Prostate gland (tissue), 2 donors: ENCODE data around the gene FBXL5. TPM values are rescaled to one million over a fixed set of nuclear protein-coding genes. Genes with fewer than 3 reads are reported as not detected.

Experiments used
- DNase-seq: peaks from one replicate; pipeline ENCODE4 v3.0.0-alpha.2; 2019; ENCODE audit warnings: low spot score
- H3K27ac ChIP-seq, 2 donors: fragments of 200-600 bp; sonication (generic); 2 replicates each; pipeline ENCODE4 v1.5.1; 2017 to 2019
- H3K27me3 ChIP-seq: fragments of 200-600 bp; sonication (generic); replicated peaks from 2 replicates; pipeline ENCODE4 v1.5.1; 2019; ENCODE audit not compliant: insufficient read depth
- H3K36me3 ChIP-seq, 2 donors: fragments of 200-600 bp; sonication (generic); 1 replicate in 1 of 2; 2 replicates in 1 of 2; pipeline versions ENCODE4 v1.5.1 to v1.8.1; 2017 to 2019
- H3K4me1 ChIP-seq: fragments of 200-600 bp; sonication (generic); replicated peaks from 2 replicates; pipeline ENCODE4 v1.5.1; 2019
- H3K4me3 ChIP-seq, 2 donors: fragments of 200-600 bp; sonication (generic); 2 replicates each; pipeline ENCODE4 v1.5.1; 2017 to 2019
- H3K9me3 ChIP-seq: fragments of 200-600 bp; sonication (generic); 2 replicates; pipeline ENCODE4 v1.5.1; 2017
- CTCF ChIP-seq, 4 experiments: fragments of 200-600 bp in 2 of 4; fragments of 450-650 bp in 2 of 4; sonication (generic) in 2 of 4; IDR thresholded peaks; 1 replicate in 3 of 4; 2 replicates in 1 of 4; pipeline ENCODE4 v1.5.1; 2016 to 2019; ENCODE audit warnings: antibody characterized with exemption in 4 of 4, mild to moderate bottlenecking in 2 of 4, moderate library complexity in 2 of 4
- POLR2A ChIP-seq: fragments of 450-650 bp; IDR thresholded peaks from one replicate; pipeline ENCODE4 v1.6.1; 2016; ENCODE audit warnings: antibody characterized with exemption, mild to moderate bottlenecking
- POLR2AphosphoS5 ChIP-seq: sonication (generic); formaldehyde crosslinking; IDR thresholded peaks from one replicate; pipeline ENCODE4 v1.6.1; 2017; ENCODE audit warnings: antibody characterized with exemption
- WGBS: methylation state at CpG from one replicate; pipeline ENCODE4 v1.1.5; 2018; 5-methylcytosine and 5-hydroxymethylcytosine counted together
- intact Hi-C: fragments of 100-400 bp; cut with DNase I; formaldehyde crosslinking; loops from one replicate; pipeline ENCODE4 v1.14.2; 2022
- total RNA-seq, 2 donors: library from RNA; depleted of rRNA; stranded (reverse); fragments of >200 nt; gene quantifications; one replicate each; pipeline ENCODE4 v1.1.0, GENCODE V29; 2016

FBXL5 gene
- total RNA-seq, 2 donors from 2014 or later, result 86.0 to 123 TPM

GRCh38 chr4:15653420-15653819 is 1.7 kb downstream of the FBXL5 start:
- no peaks in the 10 kb centered on the region for H3K36me3 ChIP-seq
- peak overlapping the region; percentile 72 to 79 for H3K4me3 ChIP-seq
- WGBS, result 28% methylated on average over 4 of the region's 4 CpGs
- peaks cover 4% of the 10 kb centered on the region for H3K4me1 ChIP-seq
- no peaks in the 10 kb centered on the region for H3K9me3 ChIP-seq
- H3K27ac ChIP-seq, result peak overlapping the region; percentile 99
- TF ChIP-seq POLR2A, result no peak
- TF ChIP-seq CTCF (IDR thresholded peaks at IDR 0.05), result no peak
- no peak for TF ChIP-seq POLR2AphosphoS5
- intact Hi-C loops, result loop anchor here (10.0 kb wide), 2 partner anchors 259 to 649 kb away; partner anchors contain the start of gene CPEB2
- no peaks in the 10 kb centered on the region for H3K27me3 ChIP-seq
- no peak for DNase-seq

- no peak for DNase-seq
- no peaks in the 10 kb centered on the region for H3K9me3 ChIP-seq
- H3K36me3 ChIP-seq, result no peaks in the 10 kb centered on the region
- no peaks in the 10 kb centered on the region for H3K27me3 ChIP-seq
- peak overlapping the region; percentile 72 to 79 for H3K4me3 ChIP-seq
- WGBS, result 52% methylated on average over 4 of the region's 4 CpGs
- intact Hi-C loops, result loop anchor here (10.0 kb wide), 2 partner anchors 258 to 648 kb away; partner anchors contain the start of gene CPEB2
- H3K4me1 ChIP-seq, result peaks cover 4% of the 10 kb centered on the region
- TF ChIP-seq POLR2A, result no peak
- no peak for TF ChIP-seq POLR2AphosphoS5
- no peak for TF ChIP-seq CTCF (IDR thresholded peaks at IDR 0.05)
- peak overlapping the region; percentile 99 for H3K27ac ChIP-seq
Observed at GRCh38 chr4:15652841-15653240, 2.3 kb downstream of the FBXL5 start.

GRCh38 chr4:15652191-15652590 is 3.0 kb downstream of the FBXL5 start:
- Histone ChIP-seq H3K27me3 (no peaks in the 10 kb centered on the region), H3K4me3 (no peak overlapping the region), H3K4me1 (peaks cover 4% of the 10 kb centered on the region), H3K27ac (peak overlapping the region; percentile 2 to 99), H3K36me3 (no peaks in the 10 kb centered on the region), H3K9me3 (no peaks in the 10 kb centered on the region)
- DNase-seq, result no peak
- TF ChIP-seq POLR2AphosphoS5 (no peak), CTCF (IDR thresholded peaks at IDR 0.05) (no peak), POLR2A (no peak)
- intact Hi-C loops, result loop anchor here (10.0 kb wide), 2 partner anchors 257 to 647 kb away; partner anchors contain the start of gene CPEB2
- WGBS, result 48% methylated on average over 1 of the region's 1 CpG

- Histone ChIP-seq H3K4me1 (peaks cover 4% of the 10 kb centered on the region), H3K9me3 (no peaks in the 10 kb centered on the region), H3K36me3 (no peaks in the 10 kb centered on the region), H3K27me3 (no peaks in the 10 kb centered on the region), H3K27ac (peak overlapping the region; percentile 2 to 99), H3K4me3 (no peak overlapping the region)
- no peak for TF ChIP-seq CTCF (IDR thresholded peaks at IDR 0.05)
- no peak for TF ChIP-seq POLR2A
- TF ChIP-seq POLR2AphosphoS5, result no peak
- intact Hi-C loops, result loop anchor here (10.0 kb wide), 2 partner anchors 257 to 647 kb away; partner anchors contain the start of gene CPEB2
- no peak for DNase-seq
- WGBS, result 28% methylated on average over 2 of the region's 2 CpGs
Observed at GRCh38 chr4:15651676-15652075, 3.5 kb downstream of the FBXL5 start.

GRCh38 chr4:15649914-15650545 is 5.1 kb downstream of the FBXL5 start:
- H3K36me3 ChIP-seq, result no peaks in the 10 kb centered on the region
- DNase-seq, result peak; percentile 20
- H3K27me3 ChIP-seq, result no peaks in the 10 kb centered on the region
- no peak overlapping the region for H3K4me3 ChIP-seq
- H3K4me1 ChIP-seq, result peaks cover 4% of the 10 kb centered on the region
- no peaks in the 10 kb centered on the region for H3K9me3 ChIP-seq
- intact Hi-C loops, result loop anchor here (1.0 to 10.0 kb wide), 3 partner anchors 171 to 645 kb away; partner anchors contain the start of gene CPEB2
- TF ChIP-seq POLR2AphosphoS5, result peak; percentile 47
- peak in 3 of 4 experiments; percentile 50 to 62 (median 53) for TF ChIP-seq CTCF (IDR thresholded peaks at IDR 0.05)
- TF ChIP-seq POLR2A, result no peak
- peak overlapping the region; percentile 18 to 47 for H3K27ac ChIP-seq
- WGBS, result 15% methylated on average over 5 of the region's 5 CpGs
